OCI-LY7 (cell line): ENCODE measurements around the gene RAB10.

Experiments used
- CTCF ChIP-seq: fragments of 200-600 bp; sonication (generic); conservative IDR thresholded peaks from 2 replicates; pipeline ENCODE4 v1.5.1; 2014; ENCODE audit warnings: mild to moderate bottlenecking, antibody characterized with exemption, low read length, moderate library complexity, mixed read lengths
- EZH2phosphoT487 ChIP-seq: fragments of 200-600 bp; sonication (generic); IDR thresholded peaks from 2 replicates; pipeline ENCODE4 v1.6.1; 2018; ENCODE audit warnings: low read depth, borderline replicate concordance, mild to moderate bottlenecking, mixed run types, antibody characterized with exemption, low read length, moderate library complexity, mixed read lengths

GRCh38 chr2:26073830-26074229 lies 39.9 kb downstream of the RAB10 start:
- no peak for TF ChIP-seq CTCF
- TF ChIP-seq EZH2phosphoT487: no peak
